ENCODE results near the gene RASSF9.
A peak's percentile ranks its signal among the peaks of the same experiment; 100 is the strongest.

The RASSF9 gene

GRCh38 chr12:85821206-85821605, 15.0 kb downstream of the RASSF9 start:
- DNase-seq: no peak

- no peak for DNase-seq
Measured at GRCh38 chr12:85820101-85820500, 16.1 kb downstream of the RASSF9 start.

- DNase-seq: no peak
Measured at GRCh38 chr12:85814741-85815140, 21.5 kb downstream of the RASSF9 start.

GRCh38 chr12:85814071-85814470, 22.1 kb downstream of the RASSF9 start:
- DNase-seq: no peak

GRCh38 chr12:85809500-85809899, 26.7 kb downstream of the RASSF9 start:
- DNase-seq: no peak

- DNase-seq: no peak
Measured at GRCh38 chr12:85807730-85808129, 28.5 kb downstream of the RASSF9 start.

GRCh38 chr12:85805654-85806053, 30.6 kb downstream of the RASSF9 start:
- peak; percentile 21 for DNase-seq

GRCh38 chr12:85804663-85805062, 31.5 kb downstream of the RASSF9 start:
- DNase-seq: peak; percentile 27

- DNase-seq: no peak
Measured at GRCh38 chr12:85803923-85804322, 32.3 kb downstream of the RASSF9 start.

- no peak for DNase-seq
Measured at GRCh38 chr12:85803231-85803630, 33.0 kb downstream of the RASSF9 start.

- DNase-seq: no peak
Measured at GRCh38 chr12:85798122-85798521, 38.1 kb downstream of the RASSF9 start.

GRCh38 chr12:85796001-85796400, 40.2 kb downstream of the RASSF9 start:
- DNase-seq: no peak

GRCh38 chr12:85794531-85794930, 41.7 kb downstream of the RASSF9 start:
- DNase-seq: no peak

- no peak for DNase-seq
Measured at GRCh38 chr12:85784096-85784720, 52.0 kb downstream of the RASSF9 start.

- no peak for DNase-seq
Measured at GRCh38 chr12:85782711-85783110, 53.5 kb downstream of the RASSF9 start.

- no peak for DNase-seq
Measured at GRCh38 chr12:85781766-85782165, 54.4 kb downstream of the RASSF9 start.

GRCh38 chr12:85779768-85780167, 56.4 kb downstream of the RASSF9 start:
- DNase-seq: no peak

- no peak for DNase-seq
Measured at GRCh38 chr12:85775091-85775490, 61.1 kb downstream of the RASSF9 start.

GRCh38 chr12:85765453-85765869, 70.7 kb downstream of the RASSF9 start:
- no peak for DNase-seq

- no peak for DNase-seq
Measured at GRCh38 chr12:85759623-85760022, 76.6 kb downstream of the RASSF9 start.

GRCh38 chr12:85759091-85759490, 77.1 kb downstream of the RASSF9 start:
- no peak for DNase-seq

- DNase-seq: peak; percentile 1
Measured at GRCh38 chr12:85755760-85756159, 80.4 kb downstream of the RASSF9 start.
